Stimulated activated CD4-positive, alpha-beta T cell treated with anti-CD3 and anti-CD28 coated beads, Interleukin-4, amount 100 ng/mL, for 4 hours (primary cell): ENCODE results near the gene GUSB.
"Not testable (repeated sequence)": the region's sequence is repeated elsewhere in the genome, so short reads cannot be mapped to it uniquely, and the experiment has no call there.

ENCODE experiments used
- DNase-seq, 2 experiments: peaks; one replicate each; pipeline ENCODE4 v3.0.0-alpha.2; 2020

GUSB gene

DNA sequence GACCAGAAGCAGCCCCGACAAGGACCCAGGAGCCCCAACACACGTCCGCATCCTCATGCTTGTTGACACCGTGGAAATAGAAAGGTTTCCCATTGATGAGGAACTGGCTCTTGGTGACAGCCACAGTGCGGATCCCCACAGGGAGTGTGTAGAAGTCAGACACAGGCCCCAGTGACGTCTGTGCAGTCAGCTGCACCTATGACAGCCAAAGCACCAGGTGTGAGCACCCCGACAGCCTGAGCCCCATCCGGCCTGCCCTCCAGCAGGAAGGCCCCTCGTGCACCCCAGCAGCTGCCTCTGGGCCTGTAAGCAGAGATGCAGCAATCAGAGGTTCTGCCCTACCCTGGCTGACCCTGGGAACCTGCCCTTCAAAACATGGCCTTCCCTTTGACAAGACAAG is 7.1 kb downstream of the GUSB start:
- no peak for DNase-seq

DNA sequence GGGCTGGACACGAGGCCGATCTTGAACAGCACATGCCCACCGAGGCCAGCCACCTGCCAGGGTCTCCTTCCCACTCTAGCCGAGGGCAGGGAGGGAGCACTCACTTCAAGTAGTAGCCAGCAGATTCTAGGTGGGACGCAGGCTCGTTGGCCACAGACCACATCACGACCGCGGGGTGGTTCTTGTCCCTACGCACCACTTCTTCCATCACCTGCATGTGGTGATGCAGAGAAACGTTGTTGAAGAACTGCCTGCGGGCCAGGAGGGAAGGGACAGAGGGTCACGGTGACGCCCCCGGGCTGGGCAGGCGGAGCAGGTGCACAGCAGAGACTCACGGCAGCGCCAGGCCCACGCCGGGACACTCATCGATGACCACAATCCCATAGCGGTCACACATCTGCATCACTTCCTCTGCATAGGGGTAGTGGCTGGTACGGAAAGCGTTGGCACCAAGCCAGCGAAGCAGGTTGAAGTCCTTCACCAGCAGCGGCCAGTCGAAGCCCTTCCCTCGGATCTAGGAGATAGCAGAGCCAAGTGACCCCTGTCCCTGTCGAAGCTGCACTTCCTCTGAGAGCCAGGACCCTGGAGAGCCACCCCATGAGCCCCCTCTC is 7.7 kb downstream of the GUSB start:
- DNase-seq, result no peak

DNA sequence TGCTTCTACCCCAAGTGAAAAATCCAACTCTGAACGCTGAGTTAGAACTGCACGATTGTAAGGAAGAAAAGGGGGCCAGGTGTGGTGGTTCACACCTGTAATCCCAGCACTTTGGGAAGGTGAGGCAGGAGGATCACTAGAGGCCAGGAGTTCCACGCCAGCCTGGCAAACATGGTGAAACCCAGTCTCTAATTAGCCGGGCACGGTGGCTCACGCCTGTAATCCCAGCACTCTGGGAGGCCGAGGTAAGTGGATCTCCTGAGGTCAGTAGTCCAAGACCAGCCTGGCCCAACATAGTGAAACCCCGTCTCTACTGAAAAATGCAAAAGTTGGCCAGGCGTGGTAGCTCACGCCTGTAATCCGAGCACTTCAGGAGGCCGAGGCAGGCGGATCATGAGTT is 9.0 kb downstream of the GUSB start:
- DNase-seq, result no peak

DNA sequence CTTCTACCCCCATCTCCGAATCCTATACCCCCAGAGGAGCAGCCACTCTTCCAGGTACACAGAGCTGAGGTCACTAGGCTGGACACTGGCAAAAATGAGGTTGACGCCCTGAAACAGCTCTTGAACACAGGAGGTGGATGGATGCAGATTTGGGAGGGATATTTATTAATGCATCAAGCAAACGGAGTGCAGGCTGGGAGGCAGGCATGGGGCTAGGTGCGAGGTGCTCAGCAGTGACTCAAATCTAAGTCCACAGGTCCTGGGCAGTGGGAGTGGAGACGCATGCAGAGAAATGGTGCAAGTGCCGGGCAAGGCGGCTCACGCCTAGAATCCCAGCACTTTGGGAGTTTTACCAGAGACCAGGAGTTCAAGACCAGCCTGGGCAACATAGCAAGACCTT is 11.0 kb downstream of the GUSB start:
- DNase-seq, result no peak

DNA sequence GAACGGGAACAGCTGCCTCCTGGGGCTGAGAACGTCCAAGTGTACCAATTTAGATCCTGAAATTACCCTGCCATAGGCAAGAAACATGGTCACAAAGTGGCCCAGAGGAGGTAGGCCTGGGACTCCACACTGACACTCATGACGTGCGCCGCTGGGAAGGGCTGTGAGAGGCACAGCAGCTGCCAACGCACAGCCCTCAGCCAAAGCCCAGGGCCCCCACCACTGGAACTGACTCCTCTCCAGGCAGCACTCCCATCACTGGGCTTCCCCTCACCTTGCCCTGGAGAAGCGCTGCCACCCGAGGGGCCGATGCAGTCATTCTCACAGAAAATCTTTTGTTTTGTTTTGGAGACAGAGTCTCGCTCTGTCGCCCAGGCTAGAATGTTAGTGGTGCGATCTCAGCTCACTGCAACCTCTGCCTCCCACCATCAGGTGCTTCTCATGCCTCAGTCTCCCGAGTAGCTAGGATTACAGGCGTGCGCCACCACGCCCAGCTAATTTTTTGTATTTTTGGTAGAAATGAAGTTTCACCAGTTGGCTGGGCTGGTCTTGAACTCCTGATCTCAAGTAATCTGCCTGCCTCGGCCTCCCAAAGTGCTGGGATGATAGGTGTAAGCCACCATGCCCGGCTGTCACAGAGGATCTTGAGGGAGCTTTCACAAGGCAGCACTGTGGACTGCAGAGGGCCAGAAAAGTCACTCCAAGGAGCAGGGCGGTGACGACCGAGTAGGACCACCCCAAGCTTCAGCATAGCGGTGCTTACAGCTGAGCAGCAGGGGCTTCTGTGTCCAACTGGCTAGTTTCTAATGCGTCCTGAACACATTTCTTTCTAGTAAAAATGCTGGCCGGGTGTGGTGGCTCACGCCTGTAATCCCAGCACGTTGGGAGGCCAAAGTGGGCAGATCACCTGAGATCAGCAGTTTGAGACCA is 13.5 kb downstream of the GUSB start:
- DNase-seq, result no peak

DNA sequence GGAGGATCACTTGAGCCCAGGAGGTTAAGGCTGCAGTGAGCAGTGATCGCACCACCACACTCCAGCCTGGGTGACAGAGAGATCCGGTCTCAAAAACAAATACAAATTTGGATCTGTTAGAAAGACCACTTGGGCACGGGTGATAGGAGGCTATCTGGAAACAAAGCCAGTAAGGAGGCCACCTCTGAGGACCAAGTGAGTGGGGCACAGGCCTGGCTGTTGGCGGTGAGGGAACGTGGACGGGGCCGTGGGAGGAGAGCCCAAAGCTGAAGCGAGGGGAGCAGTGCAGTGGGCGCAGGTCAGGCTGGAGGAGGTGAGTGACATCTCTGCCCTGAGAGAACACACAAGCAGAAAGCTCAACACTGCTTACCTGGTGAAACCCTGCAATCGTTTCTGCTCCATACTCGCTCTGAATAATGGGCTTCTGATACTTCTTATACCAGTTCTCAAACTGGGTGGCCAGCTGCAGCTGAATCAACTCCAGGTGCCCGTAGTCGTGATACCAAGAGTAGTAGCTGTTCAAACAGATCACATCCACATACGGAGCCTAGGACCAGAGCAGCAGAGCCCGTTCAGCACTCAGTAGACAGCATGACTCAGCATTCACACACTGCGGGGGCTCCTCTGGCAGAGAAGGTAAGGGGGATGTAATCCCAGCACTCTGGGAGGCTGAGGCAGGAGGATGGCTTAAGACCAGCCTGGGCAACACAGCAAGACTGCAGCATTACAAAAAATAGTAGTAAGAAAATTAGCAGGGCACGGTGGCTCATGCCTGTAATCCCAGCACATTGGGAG is 14.5 kb downstream of the GUSB start:
- DNase-seq, result no peak

DNA sequence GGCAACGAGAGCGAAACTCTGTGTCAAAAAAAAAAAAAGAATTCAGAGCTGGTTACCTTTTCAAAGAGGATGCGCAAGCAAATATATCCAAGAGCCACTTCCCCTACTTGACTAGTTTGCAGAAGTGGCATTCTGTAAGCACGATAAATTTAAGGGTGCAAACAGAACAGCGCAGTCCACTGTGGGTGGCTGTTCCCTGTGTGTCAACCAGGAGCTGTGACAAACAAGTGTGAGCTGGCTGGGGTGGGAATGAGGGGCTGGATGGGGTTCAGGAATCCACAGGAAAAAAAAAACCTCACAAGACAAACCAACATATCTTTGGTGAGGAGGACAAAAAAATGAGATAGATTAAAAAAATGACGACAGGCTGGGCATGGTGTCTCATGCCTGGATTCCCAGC is 15.9 kb downstream of the GUSB start:
- no peak for DNase-seq

DNA sequence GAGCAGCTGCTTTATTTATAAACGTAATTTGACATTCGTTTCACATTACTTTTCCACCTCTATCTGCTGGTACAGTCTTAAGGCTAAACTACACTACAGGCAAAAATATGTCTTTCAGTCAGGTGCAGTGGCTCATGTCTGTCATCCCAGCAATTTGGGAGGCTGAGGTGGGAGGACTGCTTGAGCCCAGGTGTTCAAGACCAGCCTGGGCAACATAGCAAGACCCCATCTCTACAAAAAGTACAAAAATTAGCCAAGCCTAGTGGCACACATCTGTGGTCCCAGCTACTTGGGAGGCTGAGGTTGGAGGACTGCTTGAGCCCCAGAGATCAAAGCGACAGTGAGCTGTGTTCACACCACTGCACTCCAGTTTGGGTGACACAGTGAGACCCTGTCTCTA is 17.3 kb downstream of the GUSB start:
- not testable (repeated sequence) for DNase-seq

DNA sequence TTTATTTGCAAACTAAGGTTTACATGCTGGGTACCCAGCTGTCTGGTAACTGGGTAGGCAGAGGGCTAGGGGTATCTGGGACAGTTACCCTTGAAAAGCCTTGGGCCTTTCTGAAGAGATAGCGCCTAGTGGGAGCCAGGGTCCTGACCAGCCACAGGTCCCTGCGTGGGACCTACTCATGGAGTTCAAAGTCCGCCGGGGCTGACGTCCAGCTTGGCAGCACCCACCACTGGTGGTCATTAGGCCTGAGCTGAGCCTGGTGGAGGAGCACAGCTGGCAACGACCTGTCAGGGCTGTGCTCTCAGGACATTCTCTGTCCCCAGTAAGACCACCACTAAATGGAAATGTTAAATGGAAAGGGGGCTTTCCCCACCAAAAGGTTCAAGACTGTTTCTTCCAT is 20.0 kb downstream of the GUSB start:
- DNase-seq, result no peak

DNA sequence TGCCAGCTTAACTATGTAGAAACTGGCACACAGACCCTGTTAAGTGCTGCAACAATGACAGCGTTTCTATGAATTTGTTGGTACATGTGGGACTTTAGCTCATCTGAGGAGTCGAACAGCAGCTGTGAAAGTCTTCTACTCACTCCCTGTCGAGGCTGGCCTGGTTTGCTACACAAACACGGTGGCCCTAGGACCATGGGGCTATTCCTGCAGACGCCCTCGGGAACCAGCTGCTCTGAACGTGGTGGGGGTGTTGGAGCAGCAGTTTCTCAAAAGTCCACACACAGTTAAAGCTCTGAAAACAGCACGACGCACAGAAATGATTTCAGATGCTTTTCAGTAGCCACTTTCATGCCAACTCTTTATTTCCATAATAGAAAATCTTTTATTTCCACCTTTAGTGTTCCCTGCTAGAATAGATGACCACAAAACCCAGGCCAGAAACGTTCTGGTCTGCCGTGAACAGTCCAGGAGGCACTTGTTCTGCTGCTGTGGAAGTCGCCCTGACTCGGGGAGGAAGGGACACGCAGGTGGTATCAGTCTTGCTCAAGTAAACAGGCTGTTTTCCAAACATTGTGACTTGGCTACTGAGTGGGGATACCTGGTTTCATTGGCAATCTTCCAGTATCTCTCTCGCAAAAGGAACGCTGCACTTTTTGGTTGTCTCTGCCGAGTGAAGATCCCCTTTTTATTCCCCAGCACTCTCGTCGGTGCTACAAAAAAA is 21.5 kb downstream of the GUSB start:
- no peak for DNase-seq

DNA sequence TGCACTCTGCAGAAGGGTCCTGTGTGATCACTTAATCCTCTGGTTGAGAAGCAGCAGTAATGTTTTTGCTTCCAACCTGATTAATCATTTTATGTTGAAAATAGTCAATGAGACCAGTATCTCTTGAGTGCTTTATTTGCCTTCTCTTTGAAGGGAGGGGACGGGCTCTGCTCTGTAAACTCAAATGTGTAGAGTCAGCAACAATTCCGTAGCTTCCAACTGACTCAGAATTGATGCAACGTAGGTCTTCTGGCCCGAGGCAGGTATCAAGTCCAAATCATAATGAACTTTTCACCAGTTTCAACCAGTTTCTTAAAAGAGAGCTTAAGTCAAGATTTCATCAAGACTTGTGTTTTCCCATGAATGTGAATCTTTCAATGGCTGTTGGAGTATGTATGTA is 26.3 kb downstream of the GUSB start:
- DNase-seq, result no peak

DNA sequence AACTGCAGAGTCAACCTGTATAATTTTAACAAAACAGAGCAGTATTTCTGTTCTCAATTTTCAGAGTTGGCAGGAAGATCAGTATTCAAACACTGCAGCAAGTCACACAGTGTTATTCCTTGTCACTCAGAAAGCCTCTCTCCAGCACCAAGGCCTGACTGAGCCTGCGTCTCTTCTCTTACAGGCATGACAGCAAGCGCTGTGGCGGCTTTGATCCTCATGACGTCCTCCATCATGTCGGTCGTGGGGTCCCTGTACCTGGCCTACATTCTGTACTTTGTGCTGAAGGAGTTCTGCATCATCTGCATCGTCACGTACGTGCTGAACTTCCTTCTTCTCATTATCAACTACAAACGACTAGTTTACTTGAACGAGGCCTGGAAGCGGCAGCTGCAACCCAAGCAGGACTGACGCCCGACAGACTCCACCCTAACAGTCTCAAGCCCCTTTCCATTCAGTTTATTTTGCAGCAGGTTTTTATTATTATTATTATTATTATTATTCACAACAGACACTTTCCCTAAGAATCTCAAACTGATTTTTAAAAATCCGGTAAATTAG is 28.0 kb downstream of the GUSB start:
- DNase-seq, result no peak

DNA sequence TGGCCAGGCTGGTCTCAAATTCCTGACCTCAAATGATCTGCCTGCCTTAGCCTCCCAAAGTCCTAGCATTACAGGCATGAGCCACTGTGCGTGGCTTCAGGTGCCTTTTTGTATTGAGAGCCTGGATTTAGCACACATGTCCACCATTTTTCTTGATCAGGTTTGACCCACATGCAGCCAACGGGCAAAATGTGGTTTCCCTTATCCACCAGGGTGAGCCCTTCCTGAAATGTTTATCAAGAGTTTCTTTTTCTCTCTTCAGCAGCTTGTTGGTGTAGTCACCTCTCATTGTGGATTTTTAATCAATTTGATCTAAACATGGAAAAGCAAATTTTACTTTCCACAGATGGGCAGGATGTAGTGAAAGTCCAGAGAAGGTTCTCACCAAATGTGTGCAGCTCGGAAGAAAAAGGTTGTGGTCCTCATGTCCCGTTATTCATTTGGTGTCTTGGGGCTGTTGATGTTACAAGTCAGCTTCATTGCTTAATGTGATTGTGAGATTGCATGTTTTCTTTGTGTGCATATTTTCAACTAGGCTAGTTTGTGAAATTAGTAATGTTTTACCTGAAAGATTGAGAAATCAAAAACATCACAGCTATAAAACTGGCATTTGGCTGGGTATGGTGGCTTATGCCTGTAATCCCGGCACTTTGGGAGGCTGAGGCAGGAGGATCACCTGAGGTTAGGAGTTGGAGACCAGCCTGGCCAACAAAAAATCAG is 28.9 kb downstream of the GUSB start:
- DNase-seq, result no peak

DNA sequence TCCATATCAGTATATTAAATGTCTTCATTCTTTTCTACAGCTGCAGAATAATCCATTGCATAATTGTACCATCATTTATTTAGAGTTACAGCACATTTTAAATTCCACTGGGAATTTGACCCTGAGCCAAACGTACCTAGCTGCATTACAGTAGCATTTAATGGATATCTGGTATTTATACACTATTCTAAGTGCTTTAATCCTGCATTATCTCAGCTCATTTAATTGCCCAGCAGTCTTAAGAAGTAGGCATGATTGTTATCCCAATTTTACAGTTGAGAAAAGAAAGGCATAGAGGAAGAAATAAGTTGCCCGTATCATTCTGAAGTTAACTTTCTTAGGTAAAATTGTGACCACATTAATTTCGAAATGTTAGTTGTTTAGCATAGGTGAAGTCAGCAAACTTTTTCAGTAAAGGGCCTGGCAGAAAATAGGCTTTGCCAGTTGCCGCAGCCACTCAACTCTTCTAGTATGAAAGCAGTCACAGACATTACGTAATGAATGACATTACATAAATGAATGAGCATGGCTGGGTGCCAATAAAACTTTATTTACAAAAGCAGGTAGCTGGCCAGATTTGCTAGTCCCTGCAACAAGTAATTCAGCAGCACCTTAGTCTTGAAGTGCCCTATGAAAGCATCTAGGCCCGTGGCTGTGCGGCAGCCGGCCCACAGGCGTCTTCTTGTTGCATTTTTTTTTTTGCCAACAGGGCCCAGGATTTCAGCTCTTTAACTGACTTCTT is 30.0 kb downstream of the GUSB start:
- no peak for DNase-seq

DNA sequence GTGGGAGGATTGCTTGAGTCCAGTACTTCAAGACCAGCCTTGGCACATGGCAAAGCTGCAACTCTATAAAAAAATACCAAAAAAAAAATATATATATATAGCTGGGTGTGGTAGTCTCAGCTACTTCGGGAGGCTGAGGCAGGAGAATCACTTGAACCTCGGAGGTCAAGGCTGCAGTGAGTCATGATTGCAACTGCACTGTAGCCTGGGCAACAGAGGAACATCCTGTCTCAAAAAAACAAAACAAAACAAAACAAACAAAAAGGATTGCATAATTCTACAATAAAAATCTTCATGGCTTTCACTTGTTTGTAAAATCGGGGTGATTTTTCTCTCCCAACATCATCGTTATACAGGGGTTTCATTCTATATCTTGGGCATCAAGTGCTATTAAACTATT is 35.1 kb downstream of the GUSB start:
- DNase-seq, result no peak

DNA sequence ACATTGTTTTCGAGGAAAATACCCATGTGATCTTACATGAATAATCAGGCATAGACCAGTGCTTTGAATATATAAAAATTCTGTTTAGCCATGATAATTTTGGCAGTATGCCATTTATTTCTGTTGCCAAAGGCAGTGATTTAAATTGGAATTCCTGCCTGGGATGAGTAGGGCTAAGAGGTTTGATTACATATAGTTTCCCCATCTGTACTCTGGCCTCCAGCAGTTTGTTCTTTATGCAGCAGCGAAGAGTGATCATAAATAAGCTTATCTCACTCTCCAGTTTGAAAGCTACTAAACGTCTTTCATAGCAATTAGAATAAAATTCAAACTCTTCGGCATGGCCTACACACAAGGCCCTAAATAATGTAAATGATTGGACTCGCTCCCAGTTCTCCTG is 36.2 kb downstream of the GUSB start:
- not testable (repeated sequence) for DNase-seq

DNA sequence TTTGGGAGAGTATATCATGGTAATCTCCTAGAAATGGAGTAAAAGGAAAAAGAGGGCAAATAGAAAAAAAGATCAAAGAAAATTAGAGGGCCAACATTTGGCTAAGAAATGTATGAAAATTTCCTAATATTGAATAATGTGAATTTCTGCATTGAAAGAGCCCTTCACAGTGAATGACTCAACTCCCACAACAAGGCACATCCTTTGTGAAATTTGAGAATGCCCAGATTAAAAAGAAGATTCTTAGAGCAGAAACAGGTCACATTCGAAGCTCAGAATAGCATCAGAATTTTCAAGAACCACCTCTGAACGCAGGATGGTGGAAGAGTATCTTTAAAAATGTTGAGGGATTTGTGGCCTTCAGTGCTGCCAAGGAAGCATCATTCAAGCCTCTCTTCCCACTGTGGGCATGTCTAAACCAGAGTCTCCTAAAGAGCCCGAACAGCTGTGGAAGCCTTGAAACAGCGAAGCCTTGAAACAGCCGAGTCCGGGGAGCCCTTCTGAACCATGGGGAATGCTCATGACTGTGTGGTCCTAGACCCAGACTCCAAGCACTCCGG is 43.6 kb downstream of the GUSB start:
- no peak for DNase-seq

DNA sequence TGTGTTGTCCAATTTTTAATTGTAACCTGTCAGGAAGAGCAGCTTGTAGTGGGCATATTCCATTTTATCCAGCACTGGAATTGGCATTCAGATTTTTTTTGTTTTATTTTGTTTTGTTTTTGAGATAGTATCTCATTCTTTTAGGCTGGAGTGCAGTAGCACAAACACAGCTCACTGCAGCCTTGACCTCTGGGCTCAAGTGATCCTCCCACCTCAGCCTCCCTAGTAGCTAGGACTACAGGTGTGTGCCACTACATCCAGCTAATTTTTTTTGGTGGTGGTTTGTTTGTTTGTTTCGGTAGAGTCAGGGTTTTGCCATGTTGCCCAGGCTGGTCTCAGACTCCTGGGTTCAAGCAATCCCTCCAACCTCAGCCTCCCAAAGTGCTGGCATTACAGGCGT is 44.7 kb downstream of the GUSB start:
- DNase-seq, result no peak

DNA sequence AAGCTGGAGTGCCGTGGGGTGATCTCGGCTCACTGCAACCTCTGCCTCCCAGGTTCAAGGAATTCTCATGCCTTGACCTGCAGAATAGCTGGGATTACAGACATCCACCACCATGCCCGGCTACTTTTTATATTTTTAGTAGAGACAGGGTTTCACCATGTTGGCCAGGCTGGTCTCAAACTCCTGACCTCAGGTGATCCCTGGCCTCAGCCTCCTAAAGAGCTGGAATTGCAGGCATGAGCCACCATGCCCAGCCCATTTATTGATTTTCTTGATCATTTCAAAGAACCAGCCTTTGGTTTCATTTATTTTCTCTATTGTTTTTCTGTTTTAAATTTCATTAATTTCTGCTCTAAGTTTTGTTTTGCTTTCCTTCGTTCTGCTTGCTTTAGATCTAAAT is 50.3 kb downstream of the GUSB start:
- DNase-seq, result no peak

DNA sequence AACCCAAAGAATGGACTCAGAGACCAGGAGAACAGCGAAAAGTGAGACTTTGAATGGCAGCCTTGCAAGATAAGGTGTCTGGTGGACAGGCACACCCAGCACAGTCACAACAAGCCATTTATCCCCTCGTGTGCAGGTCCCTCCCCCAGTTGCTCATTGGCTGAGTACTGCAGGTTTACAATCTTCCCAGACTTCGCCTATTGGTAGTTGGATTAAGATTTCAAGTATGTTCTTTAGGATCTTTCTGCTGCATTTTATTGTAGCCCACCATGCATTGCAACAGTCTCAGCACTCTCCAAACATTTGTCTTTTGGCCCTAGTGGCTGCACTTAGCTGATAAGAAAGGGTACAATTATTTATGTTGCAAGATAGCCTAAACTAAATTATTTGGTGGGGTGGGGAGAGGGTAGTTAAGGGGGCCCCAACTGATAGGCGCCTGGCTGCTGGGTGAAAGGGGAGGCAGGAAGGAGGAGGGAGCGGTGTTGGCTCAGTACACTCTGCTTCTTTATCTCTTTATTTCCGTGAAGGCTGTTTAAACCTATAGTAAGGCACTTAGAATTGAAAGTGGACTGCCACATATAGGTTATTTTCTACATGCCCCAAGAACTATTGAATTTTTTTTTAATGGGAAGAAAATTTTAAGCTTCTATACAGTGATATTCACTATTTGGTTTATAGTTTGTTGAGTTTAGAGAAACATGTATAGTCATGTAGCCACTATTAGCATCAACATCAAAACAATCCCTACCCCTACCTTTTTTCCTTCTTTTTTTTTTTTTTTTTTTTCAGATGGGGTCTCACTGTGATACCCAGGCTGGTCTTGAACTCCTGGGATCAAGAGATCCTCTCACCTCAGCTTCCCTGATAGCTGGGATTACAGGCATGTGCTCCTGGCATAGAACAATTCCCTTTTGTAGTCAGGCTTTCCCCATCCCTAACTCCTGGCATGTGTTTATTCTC is 54.2 kb downstream of the GUSB start:
- DNase-seq, result no peak
